B cell (primary cell): ENCODE data around the gene NDRG2. TPM values are rescaled to one million over a fixed set of nuclear protein-coding genes. Genes with fewer than 3 reads are reported as not detected.

ENCODE experiments used
- ATAC-seq: fragments of 200-7000 bp; cut with Tn5 transposase; one replicate; pipeline ENCODE4 v1.10.0; 2021; ENCODE audit warnings: low read depth, mild to moderate bottlenecking, moderate number of reproducible peaks, moderate library complexity
- CTCF ChIA-PET: fragments of 350-600 bp; sonication (Branson Sonifier 250); formaldehyde crosslinking; loops from one replicate; lab custom pipeline; 2021; ENCODE audit warnings: antibody characterized with exemption, inconsistent platforms; lab: Charles Lee
- POLR2A ChIA-PET: fragments of 350-600 bp; sonication (Branson Sonifier 250); formaldehyde crosslinking; loops from one replicate; lab custom pipeline; 2021; ENCODE audit warnings: antibody characterized with exemption; lab: Charles Lee
- DNase-seq: peaks from one replicate; pipeline ENCODE4 v3.0.0; 2013
- H2AFZ ChIP-seq: 2 replicates; pipeline ENCODE4 v1.6.1; 2012; ENCODE audit warnings: mild to moderate bottlenecking, low read depth, low read length; ENCODE audit not compliant: insufficient read depth, poor library complexity, severe bottlenecking
- H3K27ac ChIP-seq, 2 donors: 1 replicate in 1 of 2; 2 replicates in 1 of 2; pipeline ENCODE4 v1.5.1; 2012 to 2013; ENCODE audit warnings: low read length in 2 of 2, mild to moderate bottlenecking in 2 of 2, moderate library complexity in 1 of 2
- H3K27me3 ChIP-seq, 4 experiments: fragments of 200-600 bp in 1 of 4; sonication (generic) in 1 of 4; replicated peaks in 1 of 4; 1 replicate in 2 of 4; 2 replicates in 2 of 4; pipeline versions ENCODE4 v1.6.1 to v1.7.0; 2013 to 2016; ENCODE audit warnings: low read length in 3 of 4, mild to moderate bottlenecking in 2 of 4, mixed read lengths in 1 of 4, moderate library complexity in 1 of 4; ENCODE audit not compliant: insufficient read depth in 4 of 4, control insufficient read depth in 3 of 4; ENCODE audit errors: control extremely low read depth in 1 of 4
- H3K36me3 ChIP-seq, 2 experiments: replicated peaks in 1 of 2; 1 replicate in 1 of 2; 2 replicates in 1 of 2; pipeline versions ENCODE4 v1.6.1 to v1.7.1; 2013; ENCODE audit warnings: low read length in 1 of 2; ENCODE audit not compliant: insufficient read depth in 2 of 2, control insufficient read depth in 1 of 2; ENCODE audit errors: control extremely low read depth in 1 of 2, extremely low read depth in 1 of 2
- H3K4me1 ChIP-seq, 2 donors: fragments of 200-600 bp in 1 of 2; sonication (generic) in 1 of 2; 1 replicate in 1 of 2; 2 replicates in 1 of 2; pipeline versions ENCODE4 v1.5.1 to v1.6.1; 2013 to 2017; ENCODE audit warnings: low read length in 2 of 2; ENCODE audit not compliant: control insufficient read depth in 2 of 2, insufficient read depth in 2 of 2
- H3K4me2 ChIP-seq: replicated peaks from 2 replicates; pipeline ENCODE3; 2012; ENCODE audit warnings: mild to moderate bottlenecking, low read depth, low read length; ENCODE audit not compliant: poor library complexity, severe bottlenecking
- H3K4me3 ChIP-seq, 5 experiments: fragments of 200-600 bp in 1 of 5; sonication (generic) in 1 of 5; 1 replicate in 3 of 5; 2 replicates in 2 of 5; pipeline versions ENCODE4 v1.5.1 to v1.7.0; 2011 to 2016; ENCODE audit warnings: low read length in 4 of 5, mild to moderate bottlenecking in 4 of 5, low read depth in 2 of 5, control low read depth in 1 of 5, moderate library complexity in 1 of 5; ENCODE audit not compliant: insufficient read depth in 1 of 5; ENCODE audit errors: control extremely low read depth in 1 of 5, extremely low read depth in 1 of 5
- H3K79me2 ChIP-seq: fragments of 200-600 bp; sonication (generic); one replicate; pipeline ENCODE4 v1.6.0; 2016; ENCODE audit warnings: low read length; ENCODE audit not compliant: control insufficient read depth, insufficient read depth
- H3K9ac ChIP-seq: fragments of 200-600 bp; sonication (generic); 2 replicates; pipeline ENCODE4 v1.6.1; 2017; ENCODE audit warnings: mild to moderate bottlenecking, low read length, moderate library complexity
- H3K9me3 ChIP-seq, 3 donors: one replicate each; pipeline versions ENCODE4 v1.6.1 to v1.7.1; 2013; ENCODE audit warnings: low read length in 2 of 3; ENCODE audit not compliant: control insufficient read depth in 2 of 3, insufficient read depth in 1 of 3; ENCODE audit errors: control extremely low read depth in 1 of 3
- H4K20me1 ChIP-seq: 2 replicates; pipeline ENCODE4 v1.6.0; 2012; ENCODE audit warnings: mild to moderate bottlenecking, low read length; ENCODE audit not compliant: insufficient read depth, control insufficient read depth, poor library complexity, severe bottlenecking
- H3K27ac Mint-ChIP-seq: one replicate; pipeline ENCODE4 v1.8.0; 2021; ENCODE audit warnings: mixed read lengths
- H3K27me3 Mint-ChIP-seq: one replicate; pipeline ENCODE4 v1.8.0; 2021; ENCODE audit warnings: mixed read lengths
- H3K4me1 Mint-ChIP-seq: one replicate; pipeline ENCODE4 v1.8.0; 2021; ENCODE audit warnings: mixed read lengths
- H3K4me3 Mint-ChIP-seq: one replicate; pipeline ENCODE4 v1.8.0; 2021; ENCODE audit warnings: mixed read lengths
- H3K9me3 Mint-ChIP-seq: one replicate; pipeline ENCODE4 v1.8.0; 2022; ENCODE audit warnings: mixed read lengths; ENCODE audit not compliant: insufficient read depth
- EZH2 ChIP-seq: IDR thresholded peaks from 2 replicates; pipeline ENCODE4 v1.6.1; 2012; ENCODE audit warnings: borderline replicate concordance, low read depth, mild to moderate bottlenecking, moderate library complexity, low read length; ENCODE audit not compliant: insufficient read depth, poor library complexity, severe bottlenecking
- WGBS: methylation state at CpG from one replicate; pipeline ENCODE4 v1.1.5; 2013; ENCODE audit warnings: missing lambda C conversion rate; ENCODE audit not compliant: insufficient coverage; 5-methylcytosine and 5-hydroxymethylcytosine counted together
- intact Hi-C: fragments of 100-400 bp; cut with micrococcal nuclease; formaldehyde crosslinking; loops from one replicate; pipeline ENCODE4 v1.10.0; 2022
- polyA plus RNA-seq: library from polyadenylated mRNA; depleted of rRNA; stranded (reverse); fragments of >200 nt; gene quantifications from 2 replicates; pipeline ENCODE4 v1.2.3, GENCODE V29; 2012
- total RNA-seq, 2 donors: library from RNA; stranded (reverse); fragments of 120-200 nt in 1 of 2; gene quantifications; 1 replicate in 1 of 2; 2 replicates in 1 of 2; pipeline versions ENCODE4 v1.2.3 to v1.2.4, GENCODE V29; 2013 to 2022
- TF ChIP-seq, protein P1 (sequence below): fragments of 200-600 bp; IDR thresholded peaks from one replicate; pipeline ENCODE4 v1.8.0; 2022; ENCODE audit warnings: antibody characterized with exemption, mild to moderate bottlenecking

NDRG2 gene
- total and polyA plus RNA-seq, 2 donors (not counting 1 experiment from before 2014, with no cell fraction given), result 9.5 to 11.8 TPM

DNA sequence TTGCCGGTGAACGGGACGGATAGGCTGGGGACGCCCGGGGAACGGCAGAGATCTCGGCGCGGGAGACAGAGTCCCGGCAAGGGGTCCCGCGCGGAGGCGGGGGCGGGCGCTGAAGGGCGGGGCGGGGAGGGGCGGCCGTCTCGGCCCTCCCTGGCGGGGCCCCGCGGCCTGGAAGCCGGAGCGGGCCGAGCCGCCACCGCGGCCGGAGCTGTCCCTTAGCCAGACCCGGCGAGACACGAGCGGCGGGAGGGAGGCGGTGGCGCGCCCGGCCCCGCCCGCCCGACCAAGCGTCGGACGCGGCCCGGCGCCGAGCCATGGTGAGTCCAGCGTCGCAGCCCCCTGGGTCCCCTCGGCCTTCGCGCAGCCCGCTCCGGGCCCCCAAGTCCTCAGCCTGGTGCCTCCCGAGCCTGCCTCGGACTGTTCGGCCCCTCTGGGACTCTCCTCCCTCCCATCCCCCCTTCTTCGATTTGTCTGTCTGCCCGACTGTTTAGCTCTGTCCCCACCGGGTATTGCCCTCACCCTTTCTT lies 45.3 kb upstream of the NDRG2 start, which contains the start of gene ARHGEF40:
TSS of gene ARHGEF40 (plus strand) at position 222 of the 527 bp plus-strand sequence. CDS start at position 315, 93 bp downstream.
- H3K79me2 ChIP-seq, result no peaks in the 10 kb centered on the region
- Mint-ChIP-seq H3K27me3 (peaks cover 32% of the 10 kb centered on the region), H3K4me3 (peak within 1 kb of the TSS; percentile 93), H3K27ac (peak within 1 kb of the TSS; percentile 73), H3K4me1 (peaks cover 44% of the 10 kb centered on the region), H3K9me3 (no peaks in the 10 kb centered on the region)
- POLR2A ChIA-PET, result interaction anchor here (0.9 to 2.7 kb wide), 5 partner anchors 22 to 81 kb away, joined by 3 to 27 read pairs (median 8); partner anchors contain the start of genes NDRG2 and ZNF219
- DNase-seq (peak; percentile 55), ATAC-seq (peak; percentile 5)
- peak within 1 kb of the TSS; percentile 43 for H2AFZ ChIP-seq
- peaks cover 34 to 40% of the 10 kb centered on the region in 2 donors for H3K4me1 ChIP-seq
- under 1% methylated on average over 63 of the region's 63 CpGs for WGBS
- CTCF ChIA-PET, result interaction anchor here (0.7 to 6.2 kb wide), 9 partner anchors 13 to 99 kb away, joined by 3 to 133 read pairs (median 6); no protein-coding TSS in a partner anchor
- intact Hi-C loops, result loop anchor here (2.0 kb wide), 1 partner anchor 45 kb away; the partner anchor contains the start of gene NDRG2
- no peaks in the 10 kb centered on the region for H4K20me1 ChIP-seq
- peaks cover 0 to 9% (median 0%) of the 10 kb centered on the region in 3 donors for H3K9me3 ChIP-seq
- no peaks in the 10 kb centered on the region for H3K36me3 ChIP-seq
- peaks cover 0 to 50% (median 18%) of the 10 kb centered on the region in 4 experiments for H3K27me3 ChIP-seq
- TF ChIP-seq EZH2, result no peak
- TF ChIP-seq, protein P1, sequence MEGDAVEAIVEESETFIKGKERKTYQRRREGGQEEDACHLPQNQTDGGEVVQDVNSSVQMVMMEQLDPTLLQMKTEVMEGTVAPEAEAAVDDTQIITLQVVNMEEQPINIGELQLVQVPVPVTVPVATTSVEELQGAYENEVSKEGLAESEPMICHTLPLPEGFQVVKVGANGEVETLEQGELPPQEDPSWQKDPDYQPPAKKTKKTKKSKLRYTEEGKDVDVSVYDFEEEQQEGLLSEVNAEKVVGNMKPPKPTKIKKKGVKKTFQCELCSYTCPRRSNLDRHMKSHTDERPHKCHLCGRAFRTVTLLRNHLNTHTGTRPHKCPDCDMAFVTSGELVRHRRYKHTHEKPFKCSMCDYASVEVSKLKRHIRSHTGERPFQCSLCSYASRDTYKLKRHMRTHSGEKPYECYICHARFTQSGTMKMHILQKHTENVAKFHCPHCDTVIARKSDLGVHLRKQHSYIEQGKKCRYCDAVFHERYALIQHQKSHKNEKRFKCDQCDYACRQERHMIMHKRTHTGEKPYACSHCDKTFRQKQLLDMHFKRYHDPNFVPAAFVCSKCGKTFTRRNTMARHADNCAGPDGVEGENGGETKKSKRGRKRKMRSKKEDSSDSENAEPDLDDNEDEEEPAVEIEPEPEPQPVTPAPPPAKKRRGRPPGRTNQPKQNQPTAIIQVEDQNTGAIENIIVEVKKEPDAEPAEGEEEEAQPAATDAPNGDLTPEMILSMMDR, result no peak
- peak within 1 kb of the TSS; percentile 17 to 69 (median 53) for H3K4me3 ChIP-seq
- no peak within 1 kb of the TSS for H3K27ac ChIP-seq
- peak within 1 kb of the TSS; percentile 97 for H3K4me2 ChIP-seq
- peak within 1 kb of the TSS; percentile 70 for H3K9ac ChIP-seq
